Measurements from ENCODE around the gene WIPI1. TPM values are rescaled to one million over a fixed set of nuclear protein-coding genes. Genes with fewer than 3 reads are reported as not detected.

The WIPI1 gene
- total and polyA plus RNA-seq, 10 of the 15 experiments (the other 5 are each of a cell fraction or from before 2014, with no cell fraction given) = 6.5 to 44.5 (median 26.2) TPM

GRCh38 chr17:68400404-68400735 is 56.9 kb downstream of the WIPI1 start:
- RAD21 ChIA-PET (ENCODE audit: unreplicated experiment) = interaction anchor here (1.0 to 1.3 kb wide), 2 partner anchors 37 to 59 kb away, joined by 3 to 4 read pairs; no protein-coding TSS in a partner anchor
- CTCF ChIA-PET = interaction anchor here (1.0 to 4.4 kb wide), 3 partner anchors 32 to 138 kb away, joined by 3 to 103 read pairs (median 3); no protein-coding TSS in a partner anchor
- DNase-seq (ENCODE audit: low read depth, low spot score) = no peak
- FAIRE-seq = no peak
- no peak overlapping the region for H3K4me2 ChIP-seq (ENCODE audit: control insufficient read depth, insufficient read depth)
- SMC1A ChIA-PET (ENCODE audit: uncharacterized antibody, unreplicated experiment) = interaction anchor here (0.7 to 2.2 kb wide), 2 partner anchors 62 to 136 kb away, joined by 3 to 9 read pairs; no protein-coding TSS in a partner anchor
- 59% methylated on average over 4 of the region's 4 CpGs for WGBS (ENCODE audit: insufficient coverage, insufficient replicate concordance, low lambda C conversion rate, missing lambda C conversion rate)
- H3K9ac ChIP-seq (ENCODE audit: control insufficient read depth, insufficient read depth, low read length) = no peak overlapping the region
- no peak overlapping the region for H2AFZ ChIP-seq (ENCODE audit: control insufficient read depth, low read depth, low read length)
- no peak overlapping the region for H3K27ac ChIP-seq (ENCODE audit: control insufficient read depth, insufficient read depth)
- in situ Hi-C loops (cut with MboI) = no loop called here
- H3K4me3 ChIP-seq = no peak overlapping the region
- peaks cover 6% of the 10 kb centered on the region for H3K4me1 ChIP-seq (ENCODE audit: control insufficient read depth, insufficient read depth, low read length)
- intact Hi-C loops (cut with micrococcal nuclease; ENCODE audit: unreplicated experiment) = no loop called here
- H4K20me1 ChIP-seq (ENCODE audit: control insufficient read depth, insufficient read depth) = no peaks in the 10 kb centered on the region
- TF ChIP-seq GABPA (IDR thresholded peaks at IDR 0.05; ENCODE audit: low read depth) (no peak), MYB (IDR thresholded peaks at IDR 0.05; ENCODE audit: borderline replicate concordance, low read depth, low read length) (no peak), HSF1 (IDR thresholded peaks at IDR 0.05; ENCODE audit: low read depth, low read length) (no peak), MAX (IDR thresholded peaks at IDR 0.05; ENCODE audit: low read depth, low read length) (no peak), ZNF687 (IDR thresholded peaks at IDR 0.05) (no peak), TCF7 (IDR thresholded peaks at IDR 0.05; ENCODE audit: borderline replicate concordance) (no peak), MXI1 (IDR thresholded peaks at IDR 0.05; ENCODE audit: low read depth, low read length) (no peak), E2F8 (IDR thresholded peaks at IDR 0.05; ENCODE audit: low read depth, partially characterized antibody) (no peak), TCF12 (IDR thresholded peaks at IDR 0.05; ENCODE audit: low read depth, low read length) (no peak), YBX1 (IDR thresholded peaks at IDR 0.05) (no peak), RB1 (IDR thresholded peaks at IDR 0.05; ENCODE audit: borderline replicate concordance) (no peak), FOS (IDR thresholded peaks at IDR 0.05; ENCODE audit: borderline replicate concordance, extremely low read depth, insufficient read length) (no peak), RELA (IDR thresholded peaks at IDR 0.05; ENCODE audit: borderline replicate concordance, partially characterized antibody) (no peak)
- no TSS peak for BruUV-seq (replicated peaks)
- POLR2A ChIA-PET = no interaction called here
- H3K9me3 ChIP-seq (replicated peaks; ENCODE audit: control insufficient read depth, insufficient read depth, low read length) = no peaks in the 10 kb centered on the region
- no peak for ATAC-seq
- H3K27me3 ChIP-seq (replicated peaks in 1 of 2; ENCODE audit: control insufficient read depth in 2 of 2, insufficient read depth in 2 of 2, low read length in 1 of 2) = no peaks in the 10 kb centered on the region
- no peaks in the 10 kb centered on the region for H3K36me3 ChIP-seq (ENCODE audit: control insufficient read depth in 2 of 2, insufficient read depth in 2 of 2, low read length in 1 of 2)
- H3K79me2 ChIP-seq (ENCODE audit: control insufficient read depth, insufficient read depth, low read length) = no peaks in the 10 kb centered on the region
